T-helper 2 cell (primary cell): Measurements from ENCODE around the gene SFT2D3.

ENCODE experiments used
- DNase-seq, 5 experiments: peaks; one replicate each; pipeline versions ENCODE4 v3.0.0 to v3.0.0-alpha.2; 2012 to 2022
- total RNA-seq, 2 donors: gene quantifications; one replicate each; lab custom pipeline; 2026; lab: John Stamatoyannopoulos, UW

Gene SFT2D3
- 20.6 to 20.9 reads per million in 2 donors for total RNA-seq

- DNase-seq, result peak; percentile 73 to 97 (median 83)
Measured at GRCh38 chr2:127701193-127701650, at the start of gene SFT2D3. Gene SFT2D3, plus strand, starts transcription at chr2:127701497. Its CDS starts 32 bp downstream, at chr2:127701529.

- no peak for DNase-seq
Measured at GRCh38 chr2:127651971-127652550, 49.2 kb upstream of the SFT2D3 start.

GRCh38 chr2:127652786-127653357, 48.4 kb upstream of the SFT2D3 start:
- no peak for DNase-seq

- no peak for DNase-seq
Measured at GRCh38 chr2:127653421-127654083, 47.7 kb upstream of the SFT2D3 start.

GRCh38 chr2:127654084-127654837, 47.0 kb upstream of the SFT2D3 start:
- DNase-seq, result no peak

GRCh38 chr2:127654838-127655175, 46.5 kb upstream of the SFT2D3 start:
- DNase-seq, result no peak

- DNase-seq, result no peak
Measured at GRCh38 chr2:127655209-127656073, 45.9 kb upstream of the SFT2D3 start.

- no peak for DNase-seq
Measured at GRCh38 chr2:127656569-127657231, 44.6 kb upstream of the SFT2D3 start.

GRCh38 chr2:127657232-127657595, 44.1 kb upstream of the SFT2D3 start:
- DNase-seq, result no peak

- no peak for DNase-seq
Measured at GRCh38 chr2:127658146-127658545, 43.2 kb upstream of the SFT2D3 start.

GRCh38 chr2:127658641-127659407, 42.5 kb upstream of the SFT2D3 start:
- no peak for DNase-seq

GRCh38 chr2:127659408-127660290, 41.6 kb upstream of the SFT2D3 start:
- peak in 1 of 5 experiments; percentile 5 for DNase-seq

GRCh38 chr2:127660291-127660578, 41.1 kb upstream of the SFT2D3 start:
- no peak for DNase-seq

- DNase-seq, result no peak
Measured at GRCh38 chr2:127661072-127661649, 40.1 kb upstream of the SFT2D3 start.

- DNase-seq, result peak in 1 of 5 experiments; percentile 7
Measured at GRCh38 chr2:127661949-127662510, 39.3 kb upstream of the SFT2D3 start.

- DNase-seq, result no peak
Measured at GRCh38 chr2:127662937-127663565, 38.2 kb upstream of the SFT2D3 start.

GRCh38 chr2:127663566-127664064, 37.7 kb upstream of the SFT2D3 start:
- DNase-seq, result no peak

- no peak for DNase-seq
Measured at GRCh38 chr2:127664065-127664894, 37.0 kb upstream of the SFT2D3 start.
